COLO829 (cell line): ENCODE data around the gene FLT1.
A peak's percentile ranks its signal among the peaks of the same experiment; 100 is the strongest.

Source experiments
- DNase-seq: peaks from one replicate; pipeline ENCODE4 v3.0.0; 2012; ENCODE audit warnings: low spot score

FLT1 gene

GRCh38 chr13:28526876-28527275, 31.9 kb upstream of the FLT1 start:
- no peak for DNase-seq

GRCh38 chr13:28522871-28523270, 27.9 kb upstream of the FLT1 start:
- DNase-seq: no peak

- DNase-seq: no peak
Observed at GRCh38 chr13:28513745-28514144, 18.8 kb upstream of the FLT1 start.

- no peak for DNase-seq
Observed at GRCh38 chr13:28510542-28510941, 15.6 kb upstream of the FLT1 start.

GRCh38 chr13:28510066-28510465, 15.1 kb upstream of the FLT1 start:
- no peak for DNase-seq

GRCh38 chr13:28505543-28506135, 10.7 kb upstream of the FLT1 start:
- DNase-seq: no peak

GRCh38 chr13:28503182-28503967, 8.4 kb upstream of the FLT1 start:
- DNase-seq: no peak

- no peak for DNase-seq
Observed at GRCh38 chr13:28501547-28501946, 6.6 kb upstream of the FLT1 start.

GRCh38 chr13:28499609-28500008, 4.7 kb upstream of the FLT1 start:
- peak; percentile 90 for DNase-seq

- DNase-seq: no peak
Observed at GRCh38 chr13:28498481-28499115, 3.7 kb upstream of the FLT1 start.

GRCh38 chr13:28497143-28497876, 2.4 kb upstream of the FLT1 start:
- DNase-seq: peak; percentile 74

- no peak for DNase-seq
Observed at GRCh38 chr13:28496188-28496564, 1.2 kb upstream of the FLT1 start.

GRCh38 chr13:28495538-28496187, 735 bp upstream of the FLT1 start:
- DNase-seq: no peak

GRCh38 chr13:28494504-28494777, 487 bp downstream of the FLT1 start:
- no peak for DNase-seq

GRCh38 chr13:28493740-28494503, 1.0 kb downstream of the FLT1 start:
- no peak for DNase-seq

GRCh38 chr13:28492569-28493367, 2.2 kb downstream of the FLT1 start:
- no peak for DNase-seq

GRCh38 chr13:28490061-28490460, 4.9 kb downstream of the FLT1 start:
- no peak for DNase-seq

- no peak for DNase-seq
Observed at GRCh38 chr13:28489524-28489931, 5.4 kb downstream of the FLT1 start.

- DNase-seq: no peak
Observed at GRCh38 chr13:28488376-28489005, 6.4 kb downstream of the FLT1 start.

GRCh38 chr13:28485996-28486543, 8.9 kb downstream of the FLT1 start:
- DNase-seq: no peak
